Lower leg skin (tissue), 3 donors: ENCODE measurements around the gene BCAT1.

ENCODE experiments used
- CTCF ChIP-seq, 3 donors: fragments of 450-650 bp; IDR thresholded peaks; one replicate each; pipeline ENCODE4 v1.5.1; 2016; ENCODE audit warnings: antibody characterized with exemption in 3 of 3, mild to moderate bottlenecking in 3 of 3, moderate library complexity in 2 of 3
- POLR2A ChIP-seq, 2 donors: fragments of 450-650 bp; IDR thresholded peaks; one replicate each; pipeline ENCODE4 v1.6.1; 2016 to 2017; ENCODE audit warnings: antibody characterized with exemption in 2 of 2, mild to moderate bottlenecking in 1 of 2, moderate library complexity in 1 of 2

DNA sequence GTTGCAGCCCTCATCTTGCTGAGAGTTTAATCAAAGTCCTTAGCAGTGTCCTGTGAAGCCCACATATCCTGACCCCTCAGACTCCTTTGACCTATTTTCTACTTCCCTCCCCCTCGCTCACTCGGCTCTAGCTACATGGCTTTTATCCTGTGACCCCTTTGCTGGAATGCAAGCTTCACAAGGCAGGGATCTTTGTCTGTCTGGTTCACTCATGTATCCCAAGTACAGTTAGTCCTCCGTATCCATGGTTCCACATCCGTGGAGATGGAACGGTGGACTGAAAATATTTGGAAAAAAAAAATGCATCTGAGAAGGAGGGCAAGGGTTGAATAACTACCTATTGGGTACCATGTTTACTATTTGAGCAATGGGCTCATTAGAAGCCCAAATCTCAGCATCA is 173.8 kb downstream of the BCAT1 start:
- TF ChIP-seq CTCF (IDR thresholded peaks at IDR 0.05) (no peak), POLR2A (IDR thresholded peaks at IDR 0.05) (no peak)
